HL-60 (cell line): ENCODE measurements around the gene UBQLN1.

Source experiments
- CTCF ChIP-seq: IDR thresholded peaks from one replicate; pipeline ENCODE4 v1.5.1; 2011; ENCODE audit warnings: low read length, control low read depth, inconsistent platforms; ENCODE audit not compliant: insufficient read depth
- POLR2AphosphoS5 ChIP-seq: IDR thresholded peaks from 2 replicates; pipeline ENCODE4 v1.6.1; 2012; ENCODE audit warnings: low read depth
- REST ChIP-seq: IDR thresholded peaks from 2 replicates; pipeline ENCODE4 v1.6.1; 2012; ENCODE audit warnings: low read depth; ENCODE audit not compliant: insufficient replicate concordance

- TF ChIP-seq REST: no peak
- TF ChIP-seq CTCF: no peak
- no peak for TF ChIP-seq POLR2AphosphoS5
Observed at GRCh38 chr9:83655433-83655832, 52.3 kb downstream of the UBQLN1 start.
